GM21723 (cell line): ENCODE measurements around the gene COPA.

Source experiments
- ATAC-seq: cut with Tn5 transposase; IDR thresholded peaks from one replicate; pipeline ENCODE4 v1.9.1; 2021; ENCODE audit warnings: mild to moderate bottlenecking, moderate library complexity; ENCODE audit not compliant: unreplicated experiment

The COPA gene

GRCh38 chr1:160363010-160363409, 20.0 kb upstream of the COPA start:
- ATAC-seq = no peak

GRCh38 chr1:160362168-160362957, 19.3 kb upstream of the COPA start:
- no peak for ATAC-seq

GRCh38 chr1:160361814-160362167, 18.7 kb upstream of the COPA start:
- no peak for ATAC-seq

GRCh38 chr1:160361199-160361598, 18.1 kb upstream of the COPA start:
- no peak for ATAC-seq

- ATAC-seq = no peak
Observed at GRCh38 chr1:160360227-160360695, 17.2 kb upstream of the COPA start.

- no peak for ATAC-seq
Observed at GRCh38 chr1:160359559-160360226, 16.6 kb upstream of the COPA start.

GRCh38 chr1:160358073-160358472, 15.0 kb upstream of the COPA start:
- no peak for ATAC-seq

GRCh38 chr1:160357286-160358002, 14.4 kb upstream of the COPA start:
- ATAC-seq = no peak

- no peak for ATAC-seq
Observed at GRCh38 chr1:160354388-160354985, 11.4 kb upstream of the COPA start.

- no peak for ATAC-seq
Observed at GRCh38 chr1:160353223-160353622, 10.2 kb upstream of the COPA start.

GRCh38 chr1:160352555-160352954, 9.5 kb upstream of the COPA start:
- ATAC-seq = no peak

GRCh38 chr1:160351629-160352028, 8.6 kb upstream of the COPA start:
- no peak for ATAC-seq

- ATAC-seq = no peak
Observed at GRCh38 chr1:160346958-160347357, 3.9 kb upstream of the COPA start.

- ATAC-seq = no peak
Observed at GRCh38 chr1:160346463-160346862, 3.4 kb upstream of the COPA start.

GRCh38 chr1:160344936-160345335, 1.9 kb upstream of the COPA start:
- ATAC-seq = no peak

GRCh38 chr1:160344241-160344640, 1.2 kb upstream of the COPA start:
- ATAC-seq = no peak

- no peak for ATAC-seq
Observed at GRCh38 chr1:160342526-160342925, 524 bp downstream of the COPA start.

- ATAC-seq = no peak
Observed at GRCh38 chr1:160340866-160341265, 2.2 kb downstream of the COPA start.

GRCh38 chr1:160340146-160340545, 2.9 kb downstream of the COPA start:
- ATAC-seq = no peak

- ATAC-seq = no peak
Observed at GRCh38 chr1:160338580-160338979, 4.5 kb downstream of the COPA start.

GRCh38 chr1:160332516-160332915, 10.5 kb downstream of the COPA start:
- no peak for ATAC-seq
